Fibroblast of villous mesenchyme (primary cell): ENCODE data around the gene DNER. TPM values are rescaled to one million over a fixed set of nuclear protein-coding genes. Genes with fewer than 3 reads are reported as not detected.

Experiments
- DNase-seq: peaks from one replicate; pipeline ENCODE4 v3.0.0-alpha.2; 2010; ENCODE audit warnings: low read depth
- H3K4me3 ChIP-seq: 2 replicates; pipeline ENCODE4 v1.5.1; 2011; ENCODE audit warnings: low read depth, mild to moderate bottlenecking, low read length
- total RNA-seq: library from RNA; depleted of rRNA; stranded (reverse); fragments of >200 nt; gene quantifications from 2 replicates; pipeline ENCODE4 v1.2.3, GENCODE V29; 2012
- TF ChIP-seq, protein P1 (sequence below): IDR thresholded peaks from 2 replicates; pipeline ENCODE4 v1.5.1; 2012; ENCODE audit warnings: low read depth, mild to moderate bottlenecking, low read length; ENCODE audit not compliant: insufficient read depth

Gene DNER
- total RNA-seq, 1 donor: 0.86 TPM

- TF ChIP-seq, protein P1, sequence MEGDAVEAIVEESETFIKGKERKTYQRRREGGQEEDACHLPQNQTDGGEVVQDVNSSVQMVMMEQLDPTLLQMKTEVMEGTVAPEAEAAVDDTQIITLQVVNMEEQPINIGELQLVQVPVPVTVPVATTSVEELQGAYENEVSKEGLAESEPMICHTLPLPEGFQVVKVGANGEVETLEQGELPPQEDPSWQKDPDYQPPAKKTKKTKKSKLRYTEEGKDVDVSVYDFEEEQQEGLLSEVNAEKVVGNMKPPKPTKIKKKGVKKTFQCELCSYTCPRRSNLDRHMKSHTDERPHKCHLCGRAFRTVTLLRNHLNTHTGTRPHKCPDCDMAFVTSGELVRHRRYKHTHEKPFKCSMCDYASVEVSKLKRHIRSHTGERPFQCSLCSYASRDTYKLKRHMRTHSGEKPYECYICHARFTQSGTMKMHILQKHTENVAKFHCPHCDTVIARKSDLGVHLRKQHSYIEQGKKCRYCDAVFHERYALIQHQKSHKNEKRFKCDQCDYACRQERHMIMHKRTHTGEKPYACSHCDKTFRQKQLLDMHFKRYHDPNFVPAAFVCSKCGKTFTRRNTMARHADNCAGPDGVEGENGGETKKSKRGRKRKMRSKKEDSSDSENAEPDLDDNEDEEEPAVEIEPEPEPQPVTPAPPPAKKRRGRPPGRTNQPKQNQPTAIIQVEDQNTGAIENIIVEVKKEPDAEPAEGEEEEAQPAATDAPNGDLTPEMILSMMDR: no peak
- DNase-seq: no peak
- H3K4me3 ChIP-seq: no peak overlapping the region
Measured at GRCh38 chr2:229443141-229443540, 271.2 kb downstream of the DNER start.

DNA sequence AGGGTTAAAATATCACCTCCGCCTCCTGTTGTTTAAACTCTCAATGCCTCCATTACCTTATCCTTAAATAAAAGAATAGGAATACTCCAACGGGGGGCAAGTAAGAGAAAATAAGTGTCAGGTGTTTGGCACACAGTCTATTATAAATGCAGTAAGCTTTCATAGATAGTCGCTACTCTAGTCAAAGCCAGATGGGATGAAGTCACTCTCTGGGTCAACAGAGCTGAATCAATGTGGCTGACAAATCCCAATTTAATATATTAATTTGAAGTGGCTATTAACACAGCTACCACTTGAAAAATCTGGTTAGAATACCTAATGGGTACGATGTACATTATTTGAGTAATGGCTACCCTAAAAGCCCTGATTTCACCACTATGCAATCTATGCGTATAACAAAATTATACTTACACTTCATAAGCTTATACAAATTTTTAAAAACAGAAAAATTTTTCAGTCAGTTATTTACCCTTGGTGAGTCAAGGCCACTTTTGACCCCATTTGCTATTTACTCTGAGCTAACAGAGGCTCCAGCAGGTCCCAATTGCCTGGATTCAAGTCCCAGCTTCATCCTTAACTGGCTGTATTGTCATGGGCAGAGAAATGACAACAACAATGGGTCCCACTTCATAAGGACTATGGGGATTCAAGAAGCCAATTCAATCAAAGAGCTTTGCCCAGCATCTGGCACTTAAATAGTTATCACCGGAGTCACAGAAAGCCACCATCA lies 275.8 kb downstream of the DNER start:
- no peak overlapping the region for H3K4me3 ChIP-seq
- TF ChIP-seq, protein P1: no peak
- DNase-seq: no peak

GRCh38 chr2:229437467-229437866 lies 276.9 kb downstream of the DNER start:
- TF ChIP-seq, protein P1: no peak
- DNase-seq: no peak
- H3K4me3 ChIP-seq: no peak overlapping the region

GRCh38 chr2:229434187-229434586 lies 280.2 kb downstream of the DNER start:
- no peak for DNase-seq

GRCh38 chr2:229433351-229433750 lies 281.0 kb downstream of the DNER start:
- TF ChIP-seq, protein P1: no peak
- H3K4me3 ChIP-seq: no peak overlapping the region
- no peak for DNase-seq

More at GRCh38 chr2:229434187-229434586, 280.2 kb downstream of the DNER start:
- H3K4me3 ChIP-seq: no peak overlapping the region
- TF ChIP-seq, protein P1: no peak

DNA sequence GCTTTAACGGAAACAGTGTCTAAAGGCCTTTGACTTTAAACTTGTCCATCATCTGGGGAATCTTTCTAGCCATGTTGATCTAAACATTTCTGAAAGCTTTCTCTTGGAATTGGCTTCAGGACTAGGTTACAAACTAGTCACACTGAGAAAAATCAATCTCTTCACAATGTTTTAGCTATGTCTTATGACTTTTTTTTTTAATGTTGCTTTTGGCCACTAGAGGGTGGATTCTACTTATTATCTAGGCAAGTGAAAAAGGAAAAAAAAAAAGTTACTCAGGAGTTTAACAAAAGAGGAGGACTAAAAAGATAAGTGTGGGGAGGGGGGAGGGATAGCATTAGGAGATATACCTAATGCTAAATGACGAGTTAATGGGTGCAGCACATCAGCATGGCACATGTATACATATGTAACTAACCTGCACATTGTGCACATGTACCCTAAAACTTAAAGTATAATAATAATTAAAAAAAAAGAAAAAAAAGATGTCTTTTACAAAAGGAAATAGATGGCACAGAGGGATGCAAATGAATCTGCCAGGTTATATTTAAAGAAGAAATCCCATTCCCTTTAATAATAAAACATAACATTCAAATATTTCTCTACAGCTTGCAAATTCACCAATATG lies 282.9 kb downstream of the DNER start:
- DNase-seq: peak; percentile 76
- H3K4me3 ChIP-seq: no peak overlapping the region
- TF ChIP-seq, protein P1: peak; percentile 62

DNA sequence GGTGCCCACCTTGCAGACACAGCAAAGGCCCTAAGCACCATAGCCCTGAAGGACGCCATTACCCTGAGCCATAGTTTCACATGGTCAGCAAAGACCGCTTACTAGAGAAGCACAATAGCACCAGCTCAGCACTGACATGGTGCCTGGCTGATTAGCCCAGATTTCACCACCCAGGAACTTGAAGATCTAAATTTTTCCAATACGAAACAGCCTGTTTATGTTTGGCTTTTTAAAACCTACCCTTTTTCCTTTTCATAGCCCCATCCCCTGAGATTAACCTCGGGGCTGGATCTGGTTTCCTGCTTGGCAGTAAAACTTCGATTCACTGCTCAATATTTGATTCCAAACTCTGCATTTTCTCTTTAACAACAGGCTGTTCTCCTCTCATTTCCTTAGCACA lies 284.8 kb downstream of the DNER start:
- TF ChIP-seq, protein P1: no peak
- no peak for DNase-seq
- no peak overlapping the region for H3K4me3 ChIP-seq
